Measurements from ENCODE around the gene SMIM28.

Gene SMIM28

DNA sequence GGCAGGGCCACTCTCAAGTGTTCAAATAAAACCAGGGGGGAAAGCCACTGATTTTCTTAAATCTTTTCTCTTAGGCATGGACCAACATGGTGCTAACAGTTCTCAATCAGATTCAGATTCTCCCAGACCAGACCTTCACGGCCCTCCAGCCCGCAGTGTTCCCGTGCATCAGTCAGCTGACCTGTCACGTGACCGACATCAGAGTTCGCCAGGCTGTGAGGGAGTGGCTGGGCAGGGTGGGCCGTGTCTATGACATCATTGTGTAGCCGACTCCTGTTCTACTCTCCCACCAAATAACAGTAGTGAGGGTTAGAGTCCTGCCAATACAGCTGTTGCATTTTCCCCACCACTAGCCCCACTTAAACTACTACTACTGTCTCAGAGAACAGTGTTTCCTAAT, 41.5 kb upstream of the SMIM28 start:
- no peak for DNase-seq (ENCODE audit: low read depth)
- TF ChIP-seq CTCF (conservative IDR thresholded peaks at IDR 0.05; ENCODE audit: low read depth, low read length), result no peak
- H3K4me3 ChIP-seq (ENCODE audit: low read depth, low read length), result no peak overlapping the region

- TF ChIP-seq CTCF (conservative IDR thresholded peaks at IDR 0.05; ENCODE audit: low read depth, low read length), result no peak
- DNase-seq (ENCODE audit: low read depth), result no peak
- H3K4me3 ChIP-seq (ENCODE audit: low read depth, low read length), result no peak overlapping the region
Measured at GRCh38 chr6:138337076-138337475, 40.6 kb upstream of the SMIM28 start.

- TF ChIP-seq CTCF (conservative IDR thresholded peaks at IDR 0.05; ENCODE audit: low read depth, low read length), result no peak
Measured at GRCh38 chr6:138339024-138339423, 38.7 kb upstream of the SMIM28 start.

DNA sequence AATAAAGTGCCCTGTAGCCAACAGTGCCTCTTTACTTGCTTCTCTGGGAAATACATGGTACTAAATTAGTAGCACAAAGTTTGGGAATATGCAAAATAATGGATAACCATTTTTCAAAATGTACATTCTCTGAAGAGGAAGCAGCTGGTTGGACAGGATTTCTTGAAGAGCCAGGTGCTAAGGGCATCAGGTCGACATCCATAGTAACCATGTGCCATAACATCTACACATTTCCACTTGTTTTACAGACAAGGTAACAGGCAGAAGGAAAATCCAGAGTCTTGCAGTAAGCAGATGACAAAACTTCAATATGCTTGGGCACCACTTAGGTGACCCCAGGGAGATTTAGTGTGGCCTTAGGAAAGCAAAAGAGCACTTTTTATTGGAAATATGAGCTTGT, 36.5 kb upstream of the SMIM28 start:
- no peak for DNase-seq (ENCODE audit: low read depth)
- no peak overlapping the region for H3K4me3 ChIP-seq (ENCODE audit: low read depth, low read length)
- TF ChIP-seq CTCF (conservative IDR thresholded peaks at IDR 0.05; ENCODE audit: low read depth, low read length), result no peak

More at GRCh38 chr6:138339024-138339423, 38.7 kb upstream of the SMIM28 start:
- no peak overlapping the region for H3K4me3 ChIP-seq (ENCODE audit: low read depth, low read length)
- DNase-seq (ENCODE audit: low read depth), result no peak

GRCh38 chr6:138343112-138343511, 34.6 kb upstream of the SMIM28 start:
- no peak for TF ChIP-seq CTCF (conservative IDR thresholded peaks at IDR 0.05; ENCODE audit: low read depth, low read length)
- H3K4me3 ChIP-seq (ENCODE audit: low read depth, low read length), result no peak overlapping the region
- DNase-seq (ENCODE audit: low read depth), result no peak

DNA sequence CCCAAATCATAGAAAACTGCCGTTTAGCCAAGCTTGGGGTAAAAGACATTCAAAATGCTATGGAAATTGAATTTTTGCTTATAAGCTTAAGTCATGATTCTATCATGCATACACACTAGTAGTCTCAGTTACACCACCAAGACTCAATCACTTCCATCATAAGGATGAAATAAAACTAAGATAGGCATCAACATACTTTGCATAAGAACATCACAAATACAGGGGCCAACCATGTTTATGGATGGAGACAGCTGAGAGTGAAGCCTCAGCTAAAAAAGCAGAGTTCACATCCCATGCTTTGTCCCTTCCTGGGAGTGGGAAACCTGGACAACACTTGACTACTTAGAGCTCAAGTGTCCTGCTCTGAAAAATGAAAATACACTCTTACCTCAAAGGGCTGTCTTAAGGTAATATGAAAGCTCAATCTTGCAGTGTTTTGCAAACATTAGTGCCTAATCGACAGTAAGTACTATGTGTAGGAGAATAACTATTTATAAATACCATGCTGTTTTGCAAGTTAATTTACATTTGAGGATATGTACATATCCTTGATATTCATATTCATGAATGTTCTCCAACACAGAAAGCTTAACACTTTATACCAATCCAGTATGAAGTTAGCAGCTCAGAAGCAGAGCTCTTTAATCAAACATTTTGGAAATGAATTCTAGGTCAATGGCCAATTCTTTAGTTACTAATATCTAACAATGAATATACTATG, 32.0 kb upstream of the SMIM28 start:
- no peak for TF ChIP-seq CTCF (conservative IDR thresholded peaks at IDR 0.05; ENCODE audit: low read depth, low read length)
- DNase-seq (ENCODE audit: low read depth), result no peak
- H3K4me3 ChIP-seq (ENCODE audit: low read depth, low read length), result no peak overlapping the region
